Heart right ventricle (tissue), 16 donors: ENCODE results near the gene HS3ST5. TPM values are rescaled to one million over a fixed set of nuclear protein-coding genes. Genes with fewer than 3 reads are reported as not detected.
"Not testable (repeated sequence)": the region's sequence is repeated elsewhere in the genome, so short reads cannot be mapped to it uniquely, and the experiment has no call there.

Source experiments
- ATAC-seq, 8 donors: fragments of 200-7000 bp; cut with Tn5 transposase; one replicate each; pipeline ENCODE4 v1.9.1; 2020; ENCODE audit warnings: mild to moderate bottlenecking in 8 of 8, moderate library complexity in 8 of 8, moderate number of reproducible peaks in 1 of 8
- DNase-seq, 2 donors: peaks; one replicate each; pipeline ENCODE4 v3.0.0-alpha.2; 2020
- H3K27ac ChIP-seq, 10 donors: fragments of 200-600 bp; sonication (generic) in 2 of 10; one replicate each; pipeline versions ENCODE4 v1.5.0 to v1.8.0; 2020 to 2022; ENCODE audit warnings: mild to moderate bottlenecking in 3 of 10
- H3K27me3 ChIP-seq, 7 donors: fragments of 200-600 bp; one replicate each; pipeline ENCODE4 v1.8.0; 2021 to 2022; ENCODE audit warnings: mild to moderate bottlenecking in 2 of 7
- H3K36me3 ChIP-seq, 9 donors: fragments of 200-600 bp; sonication (generic) in 1 of 9; one replicate each; pipeline versions ENCODE4 v1.5.0 to v1.8.0; 2020 to 2022; ENCODE audit warnings: mild to moderate bottlenecking in 2 of 9
- H3K4me1 ChIP-seq, 9 donors: fragments of 200-600 bp; sonication (generic) in 1 of 9; one replicate each; pipeline versions ENCODE4 v1.5.0 to v1.8.0; 2020 to 2022; ENCODE audit warnings: mild to moderate bottlenecking in 4 of 9
- H3K4me3 ChIP-seq, 10 donors: fragments of 200-600 bp; sonication (generic) in 2 of 10; one replicate each; pipeline versions ENCODE4 v1.5.0 to v1.8.0; 2020 to 2022; ENCODE audit warnings: mild to moderate bottlenecking in 7 of 10, moderate library complexity in 2 of 10
- H3K9me3 ChIP-seq, 11 donors: fragments of 200-600 bp in 10 of 11; sonication (generic) in 2 of 11; one replicate each; pipeline versions ENCODE4 v1.5.0 to v1.8.0; 2013 to 2022; ENCODE audit warnings: mild to moderate bottlenecking in 2 of 11, control low read depth in 1 of 11, moderate library complexity in 1 of 11
- WGBS, 2 donors: extraction: QIAGEN DNeasy Blood & Tissue Kit; methylation state at CpG; one replicate each; pipeline ENCODE4 v1.1.7; 2013; ENCODE audit warnings: inconsistent platforms in 1 of 2; 5-methylcytosine and 5-hydroxymethylcytosine counted together
- intact Hi-C, 10 donors: fragments of 100-400 bp; cut with DNase I; formaldehyde crosslinking; loops; one replicate each; pipeline versions ENCODE4 v1.11.1 to v1.14.2; 2022
- polyA plus RNA-seq, 2 donors: library from polyadenylated mRNA; stranded (reverse); fragments of 200-250 nt; gene quantifications; one replicate each; pipeline ENCODE4 v1.2.3, GENCODE V29; 2013
- total RNA-seq, 10 donors: library from RNA; stranded (reverse); fragmentation: NEBNext Ultra II Directional in 3 of 10; extraction: Animal tissue kit (Norgen Biotek cat#: 25700) in 3 of 10; gene quantifications; one replicate each; pipeline versions ENCODE4 v1.2.1 to v1.2.4, GENCODE V29; 2021 to 2023
- TF ChIP-seq, protein P1 (sequence below), 9 donors: fragments of 200-600 bp; sonication (generic) in 2 of 9; IDR thresholded peaks; one replicate each; pipeline versions ENCODE4 v1.5.0 to v1.8.0; 2021 to 2022; ENCODE audit warnings: antibody characterized with exemption in 9 of 9, mild to moderate bottlenecking in 5 of 9, moderate library complexity in 1 of 9
- donor health status: Arrhythmogenic right ventricular cardiomyopathy.
- donor health status: ischemic (EF 13 %, LVEDD 7.1; RV severe dilation, severe dysfunction).
- donor health status: healthy with polysubstance abuse.
- donor health status: DM: no; HTN: yes; CAD: no.
- donor health status: DM: no; HTN: no; CAD: no.
- donor health status: ischemic (EF 25% LVEDD 6.9; RV normal size, moderate dysfunction).
- donor health status: ischemic (EF 25% LVEDD 5.7; RV mildly dilated, moderate dysfunction).
- donor health status: healthy.
- donor health status: DM: yes; HTN: yes; CAD: no.
- donor health status: Ischemic cardiomyopathy.
- donor health status: ischemic (EF 35%, LVEDD 5.7; RV mildly dilated, moderate dysfunction).
- donor health status: nonischemic (EF 11% LVEDD 7.7; RV severe dilation, severe dysfunction).
- donor health status: DM: yes; HTN: yes; CAD: no.
- donor health status: PGD.
- donor health status: ischemic (EF 29% LVEDD 5.4; RV normal size, mild dysfunction).
- donor health status: nonischemic (EF 23%, LVEDD 6.1; RV moderate dilation, normal function).

The HS3ST5 gene
- total and polyA plus RNA-seq, 12 donors: not detected

DNA sequence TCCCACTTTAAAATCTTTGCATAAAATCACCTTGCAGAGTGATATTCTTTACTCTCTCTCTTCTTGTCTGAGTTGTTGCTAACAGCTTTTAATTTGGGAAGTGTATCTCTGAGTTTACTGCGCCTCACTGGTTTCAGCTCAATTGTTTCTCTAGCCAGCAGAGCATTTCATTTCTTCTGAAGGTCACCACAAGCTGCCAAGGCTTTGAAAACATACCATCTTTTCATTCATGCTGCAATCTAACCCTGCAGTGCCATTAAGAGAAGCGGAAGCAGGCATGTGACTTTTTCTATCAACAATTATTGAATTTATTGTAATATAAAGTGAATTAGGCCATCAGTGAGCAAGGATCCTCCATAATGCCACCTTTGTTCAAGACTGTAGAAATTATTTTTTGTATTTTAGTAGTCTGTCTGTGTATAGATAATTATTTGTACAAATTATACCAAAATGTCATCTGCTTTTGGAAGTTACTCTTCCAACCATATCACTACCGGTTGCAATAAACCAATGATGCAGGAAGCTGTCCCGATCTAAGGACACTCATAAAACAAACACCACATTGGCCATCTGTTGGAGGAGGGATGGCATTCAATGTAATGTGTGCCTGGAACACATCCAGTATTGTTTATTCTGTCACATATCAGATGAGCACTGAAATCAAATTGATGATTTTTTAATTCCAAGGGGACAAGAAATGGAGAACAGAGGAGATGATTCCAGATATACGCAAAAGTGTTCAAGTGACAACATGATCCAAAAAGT is 26.8 kb downstream of the HS3ST5 start:
- no peak for ATAC-seq
- H3K36me3 ChIP-seq: no peaks in the 10 kb centered on the region
- H3K9me3 ChIP-seq: no peaks in the 10 kb centered on the region
- H3K4me1 ChIP-seq: no peaks in the 10 kb centered on the region
- TF ChIP-seq, protein P1, sequence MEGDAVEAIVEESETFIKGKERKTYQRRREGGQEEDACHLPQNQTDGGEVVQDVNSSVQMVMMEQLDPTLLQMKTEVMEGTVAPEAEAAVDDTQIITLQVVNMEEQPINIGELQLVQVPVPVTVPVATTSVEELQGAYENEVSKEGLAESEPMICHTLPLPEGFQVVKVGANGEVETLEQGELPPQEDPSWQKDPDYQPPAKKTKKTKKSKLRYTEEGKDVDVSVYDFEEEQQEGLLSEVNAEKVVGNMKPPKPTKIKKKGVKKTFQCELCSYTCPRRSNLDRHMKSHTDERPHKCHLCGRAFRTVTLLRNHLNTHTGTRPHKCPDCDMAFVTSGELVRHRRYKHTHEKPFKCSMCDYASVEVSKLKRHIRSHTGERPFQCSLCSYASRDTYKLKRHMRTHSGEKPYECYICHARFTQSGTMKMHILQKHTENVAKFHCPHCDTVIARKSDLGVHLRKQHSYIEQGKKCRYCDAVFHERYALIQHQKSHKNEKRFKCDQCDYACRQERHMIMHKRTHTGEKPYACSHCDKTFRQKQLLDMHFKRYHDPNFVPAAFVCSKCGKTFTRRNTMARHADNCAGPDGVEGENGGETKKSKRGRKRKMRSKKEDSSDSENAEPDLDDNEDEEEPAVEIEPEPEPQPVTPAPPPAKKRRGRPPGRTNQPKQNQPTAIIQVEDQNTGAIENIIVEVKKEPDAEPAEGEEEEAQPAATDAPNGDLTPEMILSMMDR (IDR thresholded peaks at IDR 0.05): no peak
- 77 to 87% methylated on average over 5 of the region's 5 CpGs for WGBS, 2 donors
- DNase-seq: no peak
- no peaks in the 10 kb centered on the region for H3K27me3 ChIP-seq
- no peak overlapping the region for H3K27ac ChIP-seq
- no peak overlapping the region for H3K4me3 ChIP-seq
- intact Hi-C loops: no loop called here

DNA sequence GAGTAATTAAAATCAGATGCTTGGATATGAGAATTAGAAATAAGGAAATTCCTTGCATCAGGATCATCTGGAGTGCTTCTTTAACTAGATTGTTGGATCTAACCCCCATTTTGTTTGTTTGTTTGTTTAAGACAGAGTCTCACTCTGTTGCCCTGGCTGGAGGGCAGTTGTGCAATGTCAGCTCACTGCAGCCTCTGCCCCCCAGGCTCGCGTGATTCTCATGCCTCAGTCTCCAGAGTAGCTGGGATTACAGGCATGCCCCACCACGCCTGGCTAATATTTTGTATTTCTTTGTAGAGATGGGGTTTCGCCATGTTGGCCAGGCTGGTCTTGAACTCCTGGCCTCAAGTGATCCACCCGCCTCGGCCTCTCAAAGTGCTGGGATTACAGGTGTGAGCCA is 29.0 kb downstream of the HS3ST5 start:
- H3K4me1 ChIP-seq, ATAC-seq, intact Hi-C loops, H3K27ac ChIP-seq, H3K27me3 ChIP-seq, DNase-seq, H3K4me3 ChIP-seq, H3K9me3 ChIP-seq, H3K36me3 ChIP-seq: not testable (repeated sequence)
- WGBS, 2 donors: 95 to 96% methylated on average over 6 of the region's 6 CpGs

DNA sequence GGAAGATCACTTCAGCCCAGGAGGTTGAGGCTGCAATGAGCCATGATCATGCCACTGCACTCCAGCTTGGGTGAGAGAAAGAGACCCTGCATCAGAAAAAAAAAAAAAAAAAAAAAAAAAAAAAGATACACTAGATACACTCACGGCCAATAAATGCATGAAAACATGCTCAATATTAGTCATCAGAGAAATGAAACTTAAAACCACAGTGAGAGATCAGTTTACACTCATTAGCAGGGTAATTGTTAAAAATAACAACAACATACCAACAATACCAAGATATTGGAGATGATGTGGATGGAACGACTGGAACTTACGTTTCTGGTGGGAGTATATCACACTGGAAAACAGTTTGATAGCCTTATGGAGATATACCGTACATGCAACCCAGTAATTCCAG is 29.9 kb downstream of the HS3ST5 start:
- Histone ChIP-seq H3K27me3 (no peaks in the 10 kb centered on the region), H3K27ac (no peak overlapping the region), H3K9me3 (no peaks in the 10 kb centered on the region), H3K4me3 (no peak overlapping the region), H3K36me3 (no peaks in the 10 kb centered on the region), H3K4me1 (no peaks in the 10 kb centered on the region)
- no peak for ATAC-seq
- no peak for DNase-seq
- intact Hi-C loops: no loop called here
- WGBS, 2 donors: 85 to 89% methylated on average over 4 of the region's 4 CpGs
- TF ChIP-seq, protein P1 (IDR thresholded peaks at IDR 0.05): no peak

DNA sequence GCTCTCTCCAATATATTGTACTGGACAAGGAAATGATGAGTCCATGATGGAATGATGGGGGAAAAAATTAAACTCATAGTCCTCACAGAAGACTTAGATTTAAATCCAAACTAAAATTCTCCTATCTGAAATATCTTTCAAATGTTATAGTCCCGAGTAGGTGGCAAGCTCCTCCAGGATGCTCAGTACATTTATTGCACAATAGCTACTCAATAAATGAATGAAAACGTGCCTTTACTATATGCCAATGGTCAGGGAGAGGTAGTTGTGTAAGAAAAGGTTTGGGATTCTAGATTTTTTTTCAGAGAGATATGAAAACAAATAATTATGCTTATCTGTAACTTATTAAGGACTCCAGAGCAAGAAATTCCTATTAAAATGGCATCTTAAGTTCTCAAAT is 32.8 kb downstream of the HS3ST5 start:
- Histone ChIP-seq H3K4me1 (no peaks in the 10 kb centered on the region), H3K4me3 (no peak overlapping the region), H3K27me3 (no peaks in the 10 kb centered on the region), H3K36me3 (no peaks in the 10 kb centered on the region), H3K9me3 (no peaks in the 10 kb centered on the region), H3K27ac (no peak overlapping the region)
- TF ChIP-seq, protein P1 (IDR thresholded peaks at IDR 0.05): no peak
- DNase-seq (no peak), ATAC-seq (no peak)
- WGBS, 2 donors: 73 to 84% methylated on average over 2 of the region's 2 CpGs
- intact Hi-C loops: no loop called here

DNA sequence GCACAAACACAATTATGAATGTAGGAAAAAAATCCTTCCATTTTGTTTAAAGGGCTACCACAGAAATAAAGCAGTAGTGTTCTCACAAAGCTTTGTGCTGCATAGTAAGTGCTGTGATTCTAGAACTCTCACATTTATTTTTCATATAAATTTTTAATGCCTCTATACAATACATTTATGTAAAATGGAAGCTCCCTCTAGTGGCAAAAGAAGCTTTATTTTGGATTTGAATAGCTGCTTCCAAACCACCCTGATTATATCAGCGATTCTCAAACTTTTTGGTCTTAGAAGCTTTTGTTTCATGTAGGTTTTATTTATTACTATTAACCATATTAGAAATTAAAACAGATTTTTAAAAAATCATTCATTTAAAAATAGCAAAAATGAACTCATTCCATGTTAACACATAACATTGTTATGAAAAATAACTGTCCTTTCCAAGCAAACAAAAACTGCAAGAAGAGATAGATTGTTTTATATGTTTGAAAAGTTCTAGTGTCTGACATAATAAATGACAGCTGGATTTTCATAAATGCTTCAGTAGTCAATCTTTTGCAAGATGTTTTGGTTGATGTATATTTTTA is 38.4 kb downstream of the HS3ST5 start:
- TF ChIP-seq, protein P1 (IDR thresholded peaks at IDR 0.05): peak in 8 of 9 donors; percentile 19 to 61 (median 47)
- no peak for DNase-seq
- Histone ChIP-seq H3K27ac (no peak overlapping the region), H3K4me3 (no peak overlapping the region), H3K36me3 (no peaks in the 10 kb centered on the region), H3K4me1 (no peaks in the 10 kb centered on the region), H3K27me3 (no peaks in the 10 kb centered on the region), H3K9me3 (no peaks in the 10 kb centered on the region)
- WGBS, 2 donors: 73 to 78% methylated on average over 1 of the region's 1 CpG
- no peak for ATAC-seq
- intact Hi-C loops: loop anchor here in 2 of 10 donors (10.0 kb wide), 2 partner anchors 210 to 310 kb away; no protein-coding TSS in a partner anchor
